Measurements from ENCODE around the gene UBE2E3.

DNA sequence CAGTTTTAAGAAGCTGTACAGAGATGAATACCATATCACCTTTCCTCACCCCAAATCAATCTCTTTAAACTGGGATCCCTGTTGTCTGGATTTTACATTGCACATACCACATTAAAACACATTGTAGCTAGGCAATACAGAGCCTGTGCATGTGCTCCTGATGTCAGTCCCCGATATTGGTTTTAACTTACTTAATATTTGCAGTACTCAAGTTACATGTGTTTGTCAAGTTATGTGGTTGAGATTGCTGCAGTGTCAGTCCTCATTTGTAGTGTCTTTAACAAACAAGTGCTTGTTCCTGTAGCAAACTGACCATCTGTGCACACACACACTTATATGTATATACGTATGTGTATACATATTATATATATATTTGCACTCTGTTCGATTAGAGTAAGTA is 10.4 kb upstream of the UBE2E3 start:
- TF ChIP-seq SP1 (IDR thresholded peaks at IDR 0.05) (no peak), JUND (IDR thresholded peaks at IDR 0.05) (no peak), RAD21 (IDR thresholded peaks at IDR 0.05) (no peak), GABPA (IDR thresholded peaks at IDR 0.05 in 1 of 2, conservative IDR thresholded peaks at IDR 0.05 in 1 of 2) (no peak), HNF4A (conservative IDR thresholded peaks at IDR 0.05) (no peak), NR2F2 (IDR thresholded peaks at IDR 0.05) (no peak), FOXA1 (IDR thresholded peaks at IDR 0.05) (no peak)
- TF ChIP-seq, protein P1, sequence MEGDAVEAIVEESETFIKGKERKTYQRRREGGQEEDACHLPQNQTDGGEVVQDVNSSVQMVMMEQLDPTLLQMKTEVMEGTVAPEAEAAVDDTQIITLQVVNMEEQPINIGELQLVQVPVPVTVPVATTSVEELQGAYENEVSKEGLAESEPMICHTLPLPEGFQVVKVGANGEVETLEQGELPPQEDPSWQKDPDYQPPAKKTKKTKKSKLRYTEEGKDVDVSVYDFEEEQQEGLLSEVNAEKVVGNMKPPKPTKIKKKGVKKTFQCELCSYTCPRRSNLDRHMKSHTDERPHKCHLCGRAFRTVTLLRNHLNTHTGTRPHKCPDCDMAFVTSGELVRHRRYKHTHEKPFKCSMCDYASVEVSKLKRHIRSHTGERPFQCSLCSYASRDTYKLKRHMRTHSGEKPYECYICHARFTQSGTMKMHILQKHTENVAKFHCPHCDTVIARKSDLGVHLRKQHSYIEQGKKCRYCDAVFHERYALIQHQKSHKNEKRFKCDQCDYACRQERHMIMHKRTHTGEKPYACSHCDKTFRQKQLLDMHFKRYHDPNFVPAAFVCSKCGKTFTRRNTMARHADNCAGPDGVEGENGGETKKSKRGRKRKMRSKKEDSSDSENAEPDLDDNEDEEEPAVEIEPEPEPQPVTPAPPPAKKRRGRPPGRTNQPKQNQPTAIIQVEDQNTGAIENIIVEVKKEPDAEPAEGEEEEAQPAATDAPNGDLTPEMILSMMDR (IDR thresholded peaks at IDR 0.05; ENCODE audit: low read depth, low read length, missing input control): no peak
- TF ChIP-seq, protein P2, sequence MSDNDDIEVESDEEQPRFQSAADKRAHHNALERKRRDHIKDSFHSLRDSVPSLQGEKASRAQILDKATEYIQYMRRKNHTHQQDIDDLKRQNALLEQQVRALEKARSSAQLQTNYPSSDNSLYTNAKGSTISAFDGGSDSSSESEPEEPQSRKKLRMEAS (IDR thresholded peaks at IDR 0.05): no peak
- TF ChIP-seq, protein P3, sequence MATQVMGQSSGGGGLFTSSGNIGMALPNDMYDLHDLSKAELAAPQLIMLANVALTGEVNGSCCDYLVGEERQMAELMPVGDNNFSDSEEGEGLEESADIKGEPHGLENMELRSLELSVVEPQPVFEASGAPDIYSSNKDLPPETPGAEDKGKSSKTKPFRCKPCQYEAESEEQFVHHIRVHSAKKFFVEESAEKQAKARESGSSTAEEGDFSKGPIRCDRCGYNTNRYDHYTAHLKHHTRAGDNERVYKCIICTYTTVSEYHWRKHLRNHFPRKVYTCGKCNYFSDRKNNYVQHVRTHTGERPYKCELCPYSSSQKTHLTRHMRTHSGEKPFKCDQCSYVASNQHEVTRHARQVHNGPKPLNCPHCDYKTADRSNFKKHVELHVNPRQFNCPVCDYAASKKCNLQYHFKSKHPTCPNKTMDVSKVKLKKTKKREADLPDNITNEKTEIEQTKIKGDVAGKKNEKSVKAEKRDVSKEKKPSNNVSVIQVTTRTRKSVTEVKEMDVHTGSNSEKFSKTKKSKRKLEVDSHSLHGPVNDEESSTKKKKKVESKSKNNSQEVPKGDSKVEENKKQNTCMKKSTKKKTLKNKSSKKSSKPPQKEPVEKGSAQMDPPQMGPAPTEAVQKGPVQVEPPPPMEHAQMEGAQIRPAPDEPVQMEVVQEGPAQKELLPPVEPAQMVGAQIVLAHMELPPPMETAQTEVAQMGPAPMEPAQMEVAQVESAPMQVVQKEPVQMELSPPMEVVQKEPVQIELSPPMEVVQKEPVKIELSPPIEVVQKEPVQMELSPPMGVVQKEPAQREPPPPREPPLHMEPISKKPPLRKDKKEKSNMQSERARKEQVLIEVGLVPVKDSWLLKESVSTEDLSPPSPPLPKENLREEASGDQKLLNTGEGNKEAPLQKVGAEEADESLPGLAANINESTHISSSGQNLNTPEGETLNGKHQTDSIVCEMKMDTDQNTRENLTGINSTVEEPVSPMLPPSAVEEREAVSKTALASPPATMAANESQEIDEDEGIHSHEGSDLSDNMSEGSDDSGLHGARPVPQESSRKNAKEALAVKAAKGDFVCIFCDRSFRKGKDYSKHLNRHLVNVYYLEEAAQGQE (IDR thresholded peaks at IDR 0.05): no peak

Data from liver (tissue), 3 donors.